Upper lobe of left lung (tissue), 6 donors: ENCODE results near the gene B3GALT5. TPM values are rescaled to one million over a fixed set of nuclear protein-coding genes. Genes with fewer than 3 reads are reported as not detected.

Experiments
- ATAC-seq, 2 donors: fragments of 200-7000 bp; cut with Tn5 transposase; one replicate each; pipeline ENCODE4 v1.9.1; 2022; ENCODE audit warnings: mild to moderate bottlenecking in 2 of 2, moderate library complexity in 2 of 2; ENCODE audit not compliant: low FRiP score in 2 of 2
- DNase-seq, 2 donors: peaks; one replicate each; pipeline ENCODE4 v3.0.0-alpha.2; 2019 to 2020
- H3K27ac ChIP-seq, 4 donors: fragments of 200-600 bp; sonication (generic); one replicate each; pipeline ENCODE4 v1.5.1; 2016 to 2019
- H3K27me3 ChIP-seq, 4 donors: fragments of 200-600 bp; sonication (generic); one replicate each; pipeline ENCODE4 v1.5.1; 2017 to 2019
- H3K36me3 ChIP-seq, 4 donors: fragments of 200-600 bp; sonication (generic); one replicate each; pipeline ENCODE4 v1.5.1; 2016 to 2019
- H3K4me1 ChIP-seq, 4 donors: fragments of 200-600 bp; sonication (generic); one replicate each; pipeline ENCODE4 v1.5.1; 2018 to 2019
- H3K4me3 ChIP-seq, 4 donors: fragments of 200-600 bp; sonication (generic); one replicate each; pipeline ENCODE4 v1.5.1; 2017 to 2019; ENCODE audit warnings: mild to moderate bottlenecking in 2 of 4, moderate library complexity in 1 of 4
- H3K9me3 ChIP-seq, 4 donors: fragments of 200-600 bp; sonication (generic); one replicate each; pipeline ENCODE4 v1.5.1; 2018 to 2019
- EP300 ChIP-seq, 4 donors: sonication (generic); formaldehyde crosslinking; IDR thresholded peaks; one replicate each; pipeline ENCODE4 v1.5.1; 2017; ENCODE audit warnings: antibody characterized with exemption in 4 of 4, control low read depth in 2 of 4
- POLR2A ChIP-seq, 4 donors: fragments of 450-650 bp; IDR thresholded peaks; one replicate each; pipeline ENCODE4 v1.5.1; 2016 to 2017; ENCODE audit warnings: antibody characterized with exemption in 4 of 4, mild to moderate bottlenecking in 2 of 4
- POLR2AphosphoS5 ChIP-seq, 2 donors: sonication (generic); formaldehyde crosslinking; IDR thresholded peaks; one replicate each; pipeline ENCODE4 v1.5.1; 2017; ENCODE audit warnings: antibody characterized with exemption in 2 of 2
- WGBS, 2 donors: methylation state at CpG; one replicate each; pipeline ENCODE4 v1.1.5; 2017 to 2018; 5-methylcytosine and 5-hydroxymethylcytosine counted together
- total RNA-seq, 6 donors: library from RNA; depleted of rRNA in 4 of 6; stranded (reverse); fragments of >200 nt in 4 of 6; gene quantifications; one replicate each; pipeline versions ENCODE4 v1.1.0 to v1.2.1, GENCODE V29; 2016 to 2021
- TF ChIP-seq, protein P1 (sequence below), 6 experiments: fragments of 450-650 bp in 4 of 6; fragments of 200-600 bp in 2 of 6; sonication (generic) in 2 of 6; IDR thresholded peaks; one replicate each; pipeline ENCODE4 v1.5.1; 2016 to 2019; ENCODE audit warnings: antibody characterized with exemption in 6 of 6
- donor health status: DM: no; HTN: no; CAD: no; lungs with moderate emphysema.
- donor health status: DM: no; HTN: yes; CAD: no; lungs with severe emphysema.

B3GALT5 gene
- total RNA-seq, 6 donors from 2014 or later, result under 0.01 to 0.71 (median 0.09) TPM; not detected in 1

DNA sequence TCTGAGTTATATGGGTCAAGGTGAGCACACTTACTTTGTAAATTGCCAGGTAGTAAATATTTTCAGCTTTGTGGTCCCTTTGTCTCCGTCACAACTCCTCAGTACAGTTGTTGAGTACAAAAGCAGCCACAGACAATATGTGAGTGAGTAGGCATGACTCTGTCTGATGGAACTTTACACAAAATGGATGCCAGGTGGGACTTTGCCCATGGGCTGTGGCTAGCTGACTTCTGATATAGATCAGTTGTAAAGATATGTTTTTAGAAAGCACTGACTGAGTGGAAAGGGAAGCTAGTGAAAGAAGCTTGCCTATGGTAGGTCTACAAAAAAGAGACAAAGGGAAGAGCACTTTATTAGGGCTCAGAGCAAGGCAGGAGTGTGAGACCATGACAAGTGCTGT, 109.1 kb downstream of the B3GALT5 start:
- ATAC-seq (no peak), DNase-seq (no peak)
- Histone ChIP-seq H3K36me3 (no peaks in the 10 kb centered on the region), H3K9me3 (no peaks in the 10 kb centered on the region), H3K27me3 (no peaks in the 10 kb centered on the region), H3K4me1 (no peaks in the 10 kb centered on the region), H3K27ac (no peak overlapping the region), H3K4me3 (no peak overlapping the region)
- TF ChIP-seq, protein P1, sequence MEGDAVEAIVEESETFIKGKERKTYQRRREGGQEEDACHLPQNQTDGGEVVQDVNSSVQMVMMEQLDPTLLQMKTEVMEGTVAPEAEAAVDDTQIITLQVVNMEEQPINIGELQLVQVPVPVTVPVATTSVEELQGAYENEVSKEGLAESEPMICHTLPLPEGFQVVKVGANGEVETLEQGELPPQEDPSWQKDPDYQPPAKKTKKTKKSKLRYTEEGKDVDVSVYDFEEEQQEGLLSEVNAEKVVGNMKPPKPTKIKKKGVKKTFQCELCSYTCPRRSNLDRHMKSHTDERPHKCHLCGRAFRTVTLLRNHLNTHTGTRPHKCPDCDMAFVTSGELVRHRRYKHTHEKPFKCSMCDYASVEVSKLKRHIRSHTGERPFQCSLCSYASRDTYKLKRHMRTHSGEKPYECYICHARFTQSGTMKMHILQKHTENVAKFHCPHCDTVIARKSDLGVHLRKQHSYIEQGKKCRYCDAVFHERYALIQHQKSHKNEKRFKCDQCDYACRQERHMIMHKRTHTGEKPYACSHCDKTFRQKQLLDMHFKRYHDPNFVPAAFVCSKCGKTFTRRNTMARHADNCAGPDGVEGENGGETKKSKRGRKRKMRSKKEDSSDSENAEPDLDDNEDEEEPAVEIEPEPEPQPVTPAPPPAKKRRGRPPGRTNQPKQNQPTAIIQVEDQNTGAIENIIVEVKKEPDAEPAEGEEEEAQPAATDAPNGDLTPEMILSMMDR (IDR thresholded peaks at IDR 0.05), result no peak
- no peak for TF ChIP-seq EP300 (IDR thresholded peaks at IDR 0.05)
- no peak for TF ChIP-seq POLR2A (IDR thresholded peaks at IDR 0.05)
- no peak for TF ChIP-seq POLR2AphosphoS5 (IDR thresholded peaks at IDR 0.05)
- WGBS, 2 donors, result 75 to 100% methylated on average over 1 of the region's 1 CpG

Other genes with a start within 250 kb of the B3GALT5 start
- 10 to 100 TPM in 2 of 6 donors, 1 to 10 TPM in 3, not detected in 1; 1.9 to 16.6 (median 2.5) TPM for gene LCA5L, start 167.2 kb upstream of the B3GALT5 start, total RNA-seq
- gene SH3BGR, start 161.0 kb upstream of the B3GALT5 start, total RNA-seq, result 10 to 100 TPM in 1 of 6 donors, 1 to 10 TPM in 3, not detected in 2; 3.9 to 25.1 (median 4.4) TPM
- not detected for gene IGSF5, start 132.2 kb downstream of the B3GALT5 start, total RNA-seq